AG09319 (cell line): ENCODE measurements around the gene ZNF182.

Source experiments
- DNase-seq: peaks from one replicate; pipeline ENCODE4 v3.0.0-alpha.2; 2010; ENCODE audit warnings: low read depth; ENCODE audit errors: extremely low read depth
- TF ChIP-seq, protein P1 (sequence below): IDR thresholded peaks from 2 replicates; pipeline ENCODE4 v1.5.1; 2011; ENCODE audit warnings: low read depth, mild to moderate bottlenecking, inconsistent platforms, low read length, moderate library complexity

Gene ZNF182

GRCh38 chrX:48003367-48003757 is 427 bp downstream of the ZNF182 start:
- DNase-seq: no peak
- TF ChIP-seq, protein P1, sequence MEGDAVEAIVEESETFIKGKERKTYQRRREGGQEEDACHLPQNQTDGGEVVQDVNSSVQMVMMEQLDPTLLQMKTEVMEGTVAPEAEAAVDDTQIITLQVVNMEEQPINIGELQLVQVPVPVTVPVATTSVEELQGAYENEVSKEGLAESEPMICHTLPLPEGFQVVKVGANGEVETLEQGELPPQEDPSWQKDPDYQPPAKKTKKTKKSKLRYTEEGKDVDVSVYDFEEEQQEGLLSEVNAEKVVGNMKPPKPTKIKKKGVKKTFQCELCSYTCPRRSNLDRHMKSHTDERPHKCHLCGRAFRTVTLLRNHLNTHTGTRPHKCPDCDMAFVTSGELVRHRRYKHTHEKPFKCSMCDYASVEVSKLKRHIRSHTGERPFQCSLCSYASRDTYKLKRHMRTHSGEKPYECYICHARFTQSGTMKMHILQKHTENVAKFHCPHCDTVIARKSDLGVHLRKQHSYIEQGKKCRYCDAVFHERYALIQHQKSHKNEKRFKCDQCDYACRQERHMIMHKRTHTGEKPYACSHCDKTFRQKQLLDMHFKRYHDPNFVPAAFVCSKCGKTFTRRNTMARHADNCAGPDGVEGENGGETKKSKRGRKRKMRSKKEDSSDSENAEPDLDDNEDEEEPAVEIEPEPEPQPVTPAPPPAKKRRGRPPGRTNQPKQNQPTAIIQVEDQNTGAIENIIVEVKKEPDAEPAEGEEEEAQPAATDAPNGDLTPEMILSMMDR: no peak

DNA sequence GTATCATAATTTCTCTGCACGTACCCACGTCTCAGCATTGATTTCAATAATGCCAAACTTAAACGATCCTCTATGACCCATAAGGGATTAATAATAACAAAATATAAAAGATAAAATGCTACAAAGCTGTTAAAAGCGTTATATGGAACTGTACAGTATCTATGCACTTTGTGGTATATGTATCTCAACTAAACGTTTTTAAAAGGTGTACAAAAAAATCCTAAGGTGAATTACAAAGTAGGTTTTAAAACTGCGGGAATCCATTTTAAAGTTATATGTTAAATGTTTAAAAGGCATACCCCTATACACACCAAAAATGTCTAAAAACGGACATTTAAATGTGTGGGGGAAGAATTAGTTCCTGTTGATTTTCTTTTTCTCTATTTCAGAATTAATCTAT is 860 bp downstream of the ZNF182 start:
- TF ChIP-seq, protein P1: no peak

DNA sequence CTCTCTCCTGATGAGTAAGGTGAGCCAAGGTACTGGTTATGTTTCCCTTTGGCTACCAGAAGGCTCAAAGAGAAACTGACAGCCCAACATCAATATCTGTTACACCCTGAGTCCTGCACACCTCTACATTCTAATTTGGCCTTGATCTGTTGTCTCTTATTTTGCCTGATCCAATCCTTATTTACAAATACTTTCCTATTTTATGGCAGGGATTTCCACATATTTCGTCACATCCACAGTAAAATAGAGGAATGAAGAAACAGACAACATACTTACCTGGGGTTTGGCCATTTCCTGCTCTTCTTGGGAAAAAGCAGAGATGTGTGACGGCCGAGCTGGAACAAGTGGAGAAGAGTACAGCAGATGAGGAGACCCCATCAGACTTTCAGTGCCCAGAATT is 1.5 kb downstream of the ZNF182 start:
- TF ChIP-seq, protein P1: no peak
- no peak for DNase-seq

More for the DNA sequence above, 860 bp downstream of the ZNF182 start:
- DNase-seq: no peak

- TF ChIP-seq, protein P1: no peak
- DNase-seq: no peak
These were observed 2.5 kb downstream of the ZNF182 start for GRCh38 chrX:48001260-48001659.

DNA sequence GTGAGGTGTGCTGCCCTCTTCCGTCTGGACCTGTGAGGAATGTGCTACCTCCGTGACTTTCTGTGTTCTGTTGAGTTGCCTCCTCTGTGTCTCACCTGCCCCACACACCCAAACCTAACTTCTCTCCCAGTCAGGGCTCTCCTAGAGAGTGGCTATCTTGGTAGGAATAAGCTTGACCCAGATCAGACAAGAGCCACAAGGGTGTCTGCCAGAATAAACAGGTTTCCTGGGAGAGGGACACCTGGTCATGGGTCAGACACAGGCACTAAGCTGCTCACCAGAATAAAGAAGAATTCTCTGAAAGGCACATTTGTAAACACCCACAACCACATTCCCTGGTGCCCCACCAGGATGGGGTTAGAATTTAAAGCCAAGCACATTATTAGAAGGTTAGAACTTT is 11.1 kb downstream of the ZNF182 start:
- TF ChIP-seq, protein P1: no peak
- no peak for DNase-seq

GRCh38 chrX:47992095-47992380 is 11.8 kb downstream of the ZNF182 start:
- no peak for DNase-seq
- TF ChIP-seq, protein P1: no peak

- DNase-seq: no peak
- TF ChIP-seq, protein P1: no peak
These were observed 12.3 kb downstream of the ZNF182 start for GRCh38 chrX:47991263-47992094.
